SK-N-SH treated with all-trans-retinoic acid at 6 μM for 48 hours (cell line): ENCODE measurements around the gene KCNMA1.

Experiments used
- BACH2 ChIP-seq: fragments of 250-450 bp; sonication (Bioruptor Pico); IDR thresholded peaks from 2 replicates; pipeline ENCODE4 v1.9.0; 2021; ENCODE audit warnings: mild to moderate bottlenecking, borderline replicate concordance
- CREB5 ChIP-seq: fragments of 250-450 bp; sonication (Bioruptor Pico); IDR thresholded peaks from 2 replicates; pipeline ENCODE4 v1.5.1; 2020; ENCODE audit warnings: low read depth, mild to moderate bottlenecking, moderate library complexity
- CSDC2 ChIP-seq: fragments of 250-450 bp; sonication (Bioruptor Pico); IDR thresholded peaks from 2 replicates; pipeline ENCODE4 v1.5.0; 2020; ENCODE audit warnings: mild to moderate bottlenecking, moderate library complexity
- GLIS3 ChIP-seq: fragments of 250-450 bp; sonication (Bioruptor Pico); IDR thresholded peaks from 2 replicates; pipeline ENCODE4 v1.5.0; 2020; ENCODE audit warnings: mild to moderate bottlenecking, moderate library complexity
- PATZ1 ChIP-seq: fragments of 250-450 bp; sonication (Bioruptor Pico); IDR thresholded peaks from 2 replicates; pipeline ENCODE4 v1.8.0; 2020; ENCODE audit warnings: mild to moderate bottlenecking, moderate library complexity, borderline replicate concordance

GRCh38 chr10:76911184-76911583 is 726.4 kb downstream of the KCNMA1 start:
- no peak for TF ChIP-seq CREB5 (CRISPR knock-in tag)
- TF ChIP-seq BACH2 (CRISPR knock-in tag) = no peak
- no peak for TF ChIP-seq PATZ1 (CRISPR knock-in tag)
- TF ChIP-seq GLIS3 (CRISPR knock-in tag) = no peak
- no peak for TF ChIP-seq CSDC2
